AG04450 (cell line): ENCODE data around the gene TRIM41. TPM values are rescaled to one million over a fixed set of nuclear protein-coding genes. Genes with fewer than 3 reads are reported as not detected.
A peak's percentile ranks its signal among the peaks of the same experiment; 100 is the strongest.
"Not testable (repeated sequence)": the region's sequence is repeated elsewhere in the genome, so short reads cannot be mapped to it uniquely, and the experiment has no call there.

Source experiments
- CTCF ChIA-PET: fragments of 300-600, 350-600 bp; formaldehyde crosslinking; extraction: SDS; loops from one replicate; lab custom pipeline; 2022; ENCODE audit warnings: antibody characterized with exemption, inconsistent platforms; lab: Charles Lee
- POLR2A ChIA-PET: fragments of 350-600 bp; formaldehyde crosslinking; extraction: SDS; loops from one replicate; lab custom pipeline; 2021; ENCODE audit warnings: antibody characterized with exemption, inconsistent platforms; lab: Yijun Ruan, JAX
- DNase-seq: peaks from one replicate; pipeline ENCODE4 v3.0.0-alpha.2; 2011; ENCODE audit warnings: low read depth, low spot score
- H3K27ac ChIP-seq: one replicate; pipeline ENCODE4 v1.5.1; 2012; ENCODE audit warnings: low read depth, low read length, control low read depth
- H3K27me3 ChIP-seq: one replicate; pipeline ENCODE4 v1.6.0; 2012; ENCODE audit warnings: low read length; ENCODE audit not compliant: control insufficient read depth, insufficient read depth
- H3K4me3 ChIP-seq: 2 replicates; pipeline ENCODE4 v1.5.1; 2011; ENCODE audit warnings: mild to moderate bottlenecking, low read depth, low read length, control low read depth
- H3K9me3 ChIP-seq: 2 replicates; pipeline ENCODE4 v1.5.1; 2012; ENCODE audit warnings: low read length; ENCODE audit not compliant: control insufficient read depth, insufficient read depth
- polyA plus RNA-seq: library from polyadenylated mRNA; depleted of rRNA; stranded (reverse); fragments of >200 nt; gene quantifications from 2 replicates; pipeline ENCODE4 v1.2.3, GENCODE V29; 2011
- TF ChIP-seq, protein P1 (sequence below): IDR thresholded peaks from 2 replicates; pipeline ENCODE4 v1.5.1; 2011; ENCODE audit warnings: low read depth, low read length, control low read depth, inconsistent platforms

Gene TRIM41
- polyA plus RNA-seq, 1 experiment, result 11.5 TPM

DNA sequence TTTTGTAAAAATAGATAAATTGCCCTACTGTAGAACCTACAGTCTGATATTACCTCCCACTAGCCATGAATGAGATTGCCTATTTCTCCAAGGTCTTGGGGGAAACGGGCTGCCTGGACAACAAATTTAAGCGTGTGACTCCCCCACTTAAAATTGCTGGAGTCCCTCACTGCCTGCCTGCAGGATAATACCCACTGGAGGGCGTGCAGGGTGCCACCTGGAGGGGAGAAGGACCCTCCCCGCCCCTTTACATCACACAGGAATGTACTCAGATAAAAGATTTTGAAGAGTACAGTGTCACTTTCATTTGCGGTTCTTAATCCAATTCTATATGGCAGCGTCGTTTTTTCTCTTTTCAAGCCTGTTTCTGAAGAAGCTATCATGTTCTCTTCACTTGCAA lies 11.9 kb upstream of the TRIM41 start:
- TF ChIP-seq, protein P1, sequence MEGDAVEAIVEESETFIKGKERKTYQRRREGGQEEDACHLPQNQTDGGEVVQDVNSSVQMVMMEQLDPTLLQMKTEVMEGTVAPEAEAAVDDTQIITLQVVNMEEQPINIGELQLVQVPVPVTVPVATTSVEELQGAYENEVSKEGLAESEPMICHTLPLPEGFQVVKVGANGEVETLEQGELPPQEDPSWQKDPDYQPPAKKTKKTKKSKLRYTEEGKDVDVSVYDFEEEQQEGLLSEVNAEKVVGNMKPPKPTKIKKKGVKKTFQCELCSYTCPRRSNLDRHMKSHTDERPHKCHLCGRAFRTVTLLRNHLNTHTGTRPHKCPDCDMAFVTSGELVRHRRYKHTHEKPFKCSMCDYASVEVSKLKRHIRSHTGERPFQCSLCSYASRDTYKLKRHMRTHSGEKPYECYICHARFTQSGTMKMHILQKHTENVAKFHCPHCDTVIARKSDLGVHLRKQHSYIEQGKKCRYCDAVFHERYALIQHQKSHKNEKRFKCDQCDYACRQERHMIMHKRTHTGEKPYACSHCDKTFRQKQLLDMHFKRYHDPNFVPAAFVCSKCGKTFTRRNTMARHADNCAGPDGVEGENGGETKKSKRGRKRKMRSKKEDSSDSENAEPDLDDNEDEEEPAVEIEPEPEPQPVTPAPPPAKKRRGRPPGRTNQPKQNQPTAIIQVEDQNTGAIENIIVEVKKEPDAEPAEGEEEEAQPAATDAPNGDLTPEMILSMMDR, result no peak
- ChIA-PET CTCF (interaction anchor here (1.2 kb wide), 1 partner anchor 26 kb away, joined by 3 read pairs; no protein-coding TSS in a partner anchor), POLR2A (interaction anchor here (0.5 kb wide), 1 partner anchor 12 kb away, joined by 3 read pairs; no protein-coding TSS in a partner anchor)
- H3K27me3 ChIP-seq, result peaks cover 3% of the 10 kb centered on the region
- H3K9me3 ChIP-seq, result no peaks in the 10 kb centered on the region
- H3K4me3 ChIP-seq, result no peak overlapping the region
- no peak overlapping the region for H3K27ac ChIP-seq
- DNase-seq, result no peak

DNA sequence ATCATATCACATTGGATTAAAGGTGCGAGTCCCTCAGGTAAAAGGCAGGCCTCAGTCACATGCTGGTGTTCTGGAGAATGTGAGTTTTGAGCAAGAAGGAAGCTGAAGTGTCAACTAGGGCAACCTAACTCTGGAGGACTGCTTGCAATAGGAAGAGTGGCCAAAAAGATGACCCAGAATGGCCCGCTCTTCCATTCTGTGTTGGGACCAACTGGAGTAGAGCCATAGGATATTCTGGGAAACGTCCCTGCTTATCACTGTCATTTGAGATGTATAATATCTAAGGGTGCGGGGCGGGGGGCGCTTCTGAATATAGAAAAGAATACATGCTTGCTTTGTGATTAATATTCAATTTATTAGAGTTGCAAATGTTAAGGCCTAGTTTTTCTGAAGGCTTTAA lies 11.0 kb upstream of the TRIM41 start:
- no peak overlapping the region for H3K27ac ChIP-seq
- H3K4me3 ChIP-seq, result no peak overlapping the region
- no peak for DNase-seq
- H3K9me3 ChIP-seq, result no peaks in the 10 kb centered on the region
- H3K27me3 ChIP-seq, result peaks cover 3% of the 10 kb centered on the region
- TF ChIP-seq, protein P1, result no peak
- ChIA-PET CTCF (no interaction called here), POLR2A (interaction anchor here (0.5 kb wide), 1 partner anchor 11 kb away, joined by 3 read pairs; no protein-coding TSS in a partner anchor)

DNA sequence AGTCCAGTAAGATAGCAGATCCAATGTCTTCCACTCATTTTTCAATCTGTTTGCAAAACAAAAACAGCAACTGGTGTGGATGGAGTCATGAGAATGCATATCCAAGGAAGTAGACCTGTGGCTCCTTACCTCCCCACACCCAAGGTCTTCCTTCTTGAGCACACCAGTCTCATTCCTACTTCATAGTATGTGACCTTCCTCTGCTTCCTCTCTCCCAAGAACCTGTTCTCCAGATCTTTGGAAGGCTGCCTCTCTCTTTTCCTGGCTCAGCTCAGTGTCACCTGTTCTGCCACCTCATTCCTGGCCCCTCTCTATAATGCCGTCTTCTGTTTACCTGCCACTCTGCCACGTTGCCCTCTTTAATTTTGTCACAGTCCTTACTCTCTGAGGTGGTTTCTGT lies 10.1 kb upstream of the TRIM41 start:
- POLR2A ChIA-PET, result no interaction called here
- Histone ChIP-seq H3K4me3 (no peak overlapping the region), H3K9me3 (no peaks in the 10 kb centered on the region), H3K27ac (no peak overlapping the region), H3K27me3 (peaks cover 3% of the 10 kb centered on the region)
- TF ChIP-seq, protein P1, result no peak
- no peak for DNase-seq
- CTCF ChIA-PET, result no interaction called here

DNA sequence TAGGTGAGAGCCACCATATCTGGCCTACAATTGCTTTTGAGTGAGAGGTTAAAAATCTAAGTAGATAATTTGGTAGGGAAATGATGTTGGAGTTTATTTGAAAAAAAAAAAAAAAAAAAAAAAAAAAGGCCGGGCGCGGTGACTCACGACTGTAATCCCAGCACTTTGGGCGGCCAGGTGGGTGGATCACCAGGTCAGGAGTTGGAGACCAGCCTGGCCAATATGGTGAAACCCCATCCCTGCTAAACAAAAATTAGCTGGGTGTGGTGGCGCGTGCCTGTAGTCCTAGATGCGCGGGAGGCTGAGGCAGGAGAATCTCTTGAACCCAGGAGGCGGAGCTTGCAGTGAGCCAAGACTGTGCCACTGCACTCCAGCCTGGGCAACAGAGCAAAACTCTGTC lies 8.8 kb upstream of the TRIM41 start:
- POLR2A ChIA-PET, result interaction anchor here (0.8 kb wide), 1 partner anchor 22 kb away, joined by 4 read pairs; no protein-coding TSS in a partner anchor
- DNase-seq, H3K27me3 ChIP-seq, H3K9me3 ChIP-seq, H3K27ac ChIP-seq, CTCF ChIA-PET, H3K4me3 ChIP-seq: not testable (repeated sequence)

DNA sequence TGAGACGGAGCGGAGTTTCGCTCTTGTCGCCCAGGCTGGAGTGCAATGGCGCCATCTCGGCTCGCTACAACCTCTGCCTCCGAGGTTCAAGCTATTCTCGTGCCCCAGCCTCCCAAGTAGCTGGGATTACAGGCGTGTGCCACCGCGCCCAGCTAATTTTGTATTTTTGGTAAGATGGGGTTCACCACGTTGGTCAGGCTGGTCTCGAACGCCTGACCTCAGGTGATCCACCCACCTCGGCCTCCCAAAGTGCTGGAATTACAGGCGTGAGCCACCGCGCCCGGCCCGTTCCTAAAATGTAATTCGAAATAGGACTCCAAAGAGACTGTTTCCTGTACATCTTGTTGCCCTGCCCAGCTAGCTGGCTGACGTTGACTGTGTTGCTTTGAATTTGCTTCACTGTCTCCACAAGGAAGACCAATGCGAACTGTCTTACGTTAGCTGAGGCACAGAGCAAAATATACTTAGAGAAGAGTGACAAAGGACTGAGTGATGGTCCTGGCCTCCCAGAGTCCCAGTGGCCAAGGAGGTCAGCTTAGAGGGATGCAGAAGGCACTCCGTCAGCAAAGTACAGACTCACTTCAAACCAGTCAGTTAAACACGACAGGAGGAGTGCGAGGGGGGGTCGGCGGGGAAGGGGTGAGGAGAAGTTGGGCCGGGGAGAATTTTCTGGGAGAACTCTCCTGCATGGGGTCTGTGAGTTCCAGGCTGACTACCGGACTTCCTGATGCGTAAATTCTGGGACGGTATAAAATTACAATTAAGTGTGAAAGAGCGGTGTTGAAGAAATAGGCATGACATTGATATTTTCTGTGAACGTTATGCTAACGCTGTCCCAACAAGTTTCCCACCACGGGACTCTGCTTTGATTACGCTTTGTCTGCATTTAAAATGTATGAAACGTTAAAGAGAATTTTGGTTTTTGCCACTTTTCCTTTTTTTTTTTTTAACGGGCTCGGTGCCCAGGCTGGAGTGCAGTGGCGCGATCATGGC lies 6.8 kb upstream of the TRIM41 start:
- peaks cover 3% of the 10 kb centered on the region for H3K27me3 ChIP-seq
- peak overlapping the region; percentile 38 for H3K4me3 ChIP-seq
- POLR2A ChIA-PET, result interaction anchor here (1.8 kb wide), 1 partner anchor 9 kb away, joined by 4 read pairs; no protein-coding TSS in a partner anchor
- CTCF ChIA-PET, result no interaction called here
- H3K9me3 ChIP-seq, result no peaks in the 10 kb centered on the region; the same call in 1 of the 2 replicates
- DNase-seq, result no peak
- no peak overlapping the region for H3K27ac ChIP-seq
- TF ChIP-seq, protein P1, result no peak
